B cell (primary cell): Measurements from ENCODE around the gene ZNF620. TPM values are rescaled to one million over a fixed set of nuclear protein-coding genes. Genes with fewer than 3 reads are reported as not detected.

Experiments
- ATAC-seq: fragments of 200-7000 bp; cut with Tn5 transposase; one replicate; pipeline ENCODE4 v1.10.0; 2021; ENCODE audit warnings: low read depth, mild to moderate bottlenecking, moderate number of reproducible peaks, moderate library complexity
- CTCF ChIA-PET: fragments of 350-600 bp; sonication (Branson Sonifier 250); formaldehyde crosslinking; loops from one replicate; lab custom pipeline; 2021; ENCODE audit warnings: antibody characterized with exemption, inconsistent platforms; lab: Charles Lee
- POLR2A ChIA-PET: fragments of 350-600 bp; sonication (Branson Sonifier 250); formaldehyde crosslinking; loops from one replicate; lab custom pipeline; 2021; ENCODE audit warnings: antibody characterized with exemption; lab: Charles Lee
- DNase-seq: peaks from one replicate; pipeline ENCODE4 v3.0.0; 2013
- H2AFZ ChIP-seq: 2 replicates; pipeline ENCODE4 v1.6.1; 2012; ENCODE audit warnings: mild to moderate bottlenecking, low read depth, low read length; ENCODE audit not compliant: insufficient read depth, poor library complexity, severe bottlenecking
- H3K27ac ChIP-seq, 2 donors: 1 replicate in 1 of 2; 2 replicates in 1 of 2; pipeline ENCODE4 v1.5.1; 2012 to 2013; ENCODE audit warnings: low read length in 2 of 2, mild to moderate bottlenecking in 2 of 2, moderate library complexity in 1 of 2
- H3K27me3 ChIP-seq, 4 experiments: fragments of 200-600 bp in 1 of 4; sonication (generic) in 1 of 4; replicated peaks in 1 of 4; 1 replicate in 2 of 4; 2 replicates in 2 of 4; pipeline versions ENCODE4 v1.6.1 to v1.7.0; 2013 to 2016; ENCODE audit warnings: low read length in 3 of 4, mild to moderate bottlenecking in 2 of 4, mixed read lengths in 1 of 4, moderate library complexity in 1 of 4; ENCODE audit not compliant: insufficient read depth in 4 of 4, control insufficient read depth in 3 of 4; ENCODE audit errors: control extremely low read depth in 1 of 4
- H3K36me3 ChIP-seq, 2 experiments: replicated peaks in 1 of 2; 1 replicate in 1 of 2; 2 replicates in 1 of 2; pipeline versions ENCODE4 v1.6.1 to v1.7.1; 2013; ENCODE audit warnings: low read length in 1 of 2; ENCODE audit not compliant: insufficient read depth in 2 of 2, control insufficient read depth in 1 of 2; ENCODE audit errors: control extremely low read depth in 1 of 2, extremely low read depth in 1 of 2
- H3K4me1 ChIP-seq, 2 donors: fragments of 200-600 bp in 1 of 2; sonication (generic) in 1 of 2; 1 replicate in 1 of 2; 2 replicates in 1 of 2; pipeline versions ENCODE4 v1.5.1 to v1.6.1; 2013 to 2017; ENCODE audit warnings: low read length in 2 of 2; ENCODE audit not compliant: control insufficient read depth in 2 of 2, insufficient read depth in 2 of 2
- H3K4me2 ChIP-seq: replicated peaks from 2 replicates; pipeline ENCODE3; 2012; ENCODE audit warnings: mild to moderate bottlenecking, low read depth, low read length; ENCODE audit not compliant: poor library complexity, severe bottlenecking
- H3K4me3 ChIP-seq, 5 experiments: fragments of 200-600 bp in 1 of 5; sonication (generic) in 1 of 5; 1 replicate in 3 of 5; 2 replicates in 2 of 5; pipeline versions ENCODE4 v1.5.1 to v1.7.0; 2011 to 2016; ENCODE audit warnings: low read length in 4 of 5, mild to moderate bottlenecking in 4 of 5, low read depth in 2 of 5, control low read depth in 1 of 5, moderate library complexity in 1 of 5; ENCODE audit not compliant: insufficient read depth in 1 of 5; ENCODE audit errors: control extremely low read depth in 1 of 5, extremely low read depth in 1 of 5
- H3K79me2 ChIP-seq: fragments of 200-600 bp; sonication (generic); one replicate; pipeline ENCODE4 v1.6.0; 2016; ENCODE audit warnings: low read length; ENCODE audit not compliant: control insufficient read depth, insufficient read depth
- H3K9ac ChIP-seq: fragments of 200-600 bp; sonication (generic); 2 replicates; pipeline ENCODE4 v1.6.1; 2017; ENCODE audit warnings: mild to moderate bottlenecking, low read length, moderate library complexity
- H3K9me3 ChIP-seq, 3 donors: one replicate each; pipeline versions ENCODE4 v1.6.1 to v1.7.1; 2013; ENCODE audit warnings: low read length in 2 of 3; ENCODE audit not compliant: control insufficient read depth in 2 of 3, insufficient read depth in 1 of 3; ENCODE audit errors: control extremely low read depth in 1 of 3
- H4K20me1 ChIP-seq: 2 replicates; pipeline ENCODE4 v1.6.0; 2012; ENCODE audit warnings: mild to moderate bottlenecking, low read length; ENCODE audit not compliant: insufficient read depth, control insufficient read depth, poor library complexity, severe bottlenecking
- H3K27ac Mint-ChIP-seq: one replicate; pipeline ENCODE4 v1.8.0; 2021; ENCODE audit warnings: mixed read lengths
- H3K27me3 Mint-ChIP-seq: one replicate; pipeline ENCODE4 v1.8.0; 2021; ENCODE audit warnings: mixed read lengths
- H3K4me1 Mint-ChIP-seq: one replicate; pipeline ENCODE4 v1.8.0; 2021; ENCODE audit warnings: mixed read lengths
- H3K4me3 Mint-ChIP-seq: one replicate; pipeline ENCODE4 v1.8.0; 2021; ENCODE audit warnings: mixed read lengths
- H3K9me3 Mint-ChIP-seq: one replicate; pipeline ENCODE4 v1.8.0; 2022; ENCODE audit warnings: mixed read lengths; ENCODE audit not compliant: insufficient read depth
- EZH2 ChIP-seq: IDR thresholded peaks from 2 replicates; pipeline ENCODE4 v1.6.1; 2012; ENCODE audit warnings: borderline replicate concordance, low read depth, mild to moderate bottlenecking, moderate library complexity, low read length; ENCODE audit not compliant: insufficient read depth, poor library complexity, severe bottlenecking
- WGBS: methylation state at CpG from one replicate; pipeline ENCODE4 v1.1.5; 2013; ENCODE audit warnings: missing lambda C conversion rate; ENCODE audit not compliant: insufficient coverage; 5-methylcytosine and 5-hydroxymethylcytosine counted together
- intact Hi-C: fragments of 100-400 bp; cut with micrococcal nuclease; formaldehyde crosslinking; loops from one replicate; pipeline ENCODE4 v1.10.0; 2022
- polyA plus RNA-seq: library from polyadenylated mRNA; depleted of rRNA; stranded (reverse); fragments of >200 nt; gene quantifications from 2 replicates; pipeline ENCODE4 v1.2.3, GENCODE V29; 2012
- total RNA-seq, 2 donors: library from RNA; stranded (reverse); fragments of 120-200 nt in 1 of 2; gene quantifications; 1 replicate in 1 of 2; 2 replicates in 1 of 2; pipeline versions ENCODE4 v1.2.3 to v1.2.4, GENCODE V29; 2013 to 2022
- TF ChIP-seq, protein P1 (sequence below): fragments of 200-600 bp; IDR thresholded peaks from one replicate; pipeline ENCODE4 v1.8.0; 2022; ENCODE audit warnings: antibody characterized with exemption, mild to moderate bottlenecking

ZNF620 gene
- total and polyA plus RNA-seq, 2 donors (not counting 1 experiment from before 2014, with no cell fraction given): 1.2 to 6.6 TPM

DNA sequence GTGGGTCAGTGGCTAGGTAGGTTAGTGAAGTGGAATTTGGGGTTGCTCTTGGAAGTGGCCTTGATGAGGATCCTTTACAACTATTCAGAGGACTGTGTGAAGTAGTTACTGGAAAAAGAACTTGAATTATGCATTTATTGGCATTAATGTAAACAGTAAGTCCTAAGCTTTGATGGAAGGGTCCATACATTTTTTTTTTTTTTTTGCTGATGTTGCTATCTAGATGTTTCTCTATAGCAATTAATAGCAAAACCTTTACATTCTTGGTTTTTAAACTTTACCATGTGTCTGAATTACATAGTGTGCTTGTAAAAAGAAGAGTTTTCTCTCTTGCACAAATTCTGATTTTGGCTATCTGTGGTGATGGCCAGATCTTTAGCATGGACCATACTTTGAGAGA, 28.4 kb downstream of the ZNF620 start:
- no peak for DNase-seq
- H3K4me1 Mint-ChIP-seq: no peaks in the 10 kb centered on the region
- POLR2A ChIA-PET: no interaction called here
- TF ChIP-seq, protein P1, sequence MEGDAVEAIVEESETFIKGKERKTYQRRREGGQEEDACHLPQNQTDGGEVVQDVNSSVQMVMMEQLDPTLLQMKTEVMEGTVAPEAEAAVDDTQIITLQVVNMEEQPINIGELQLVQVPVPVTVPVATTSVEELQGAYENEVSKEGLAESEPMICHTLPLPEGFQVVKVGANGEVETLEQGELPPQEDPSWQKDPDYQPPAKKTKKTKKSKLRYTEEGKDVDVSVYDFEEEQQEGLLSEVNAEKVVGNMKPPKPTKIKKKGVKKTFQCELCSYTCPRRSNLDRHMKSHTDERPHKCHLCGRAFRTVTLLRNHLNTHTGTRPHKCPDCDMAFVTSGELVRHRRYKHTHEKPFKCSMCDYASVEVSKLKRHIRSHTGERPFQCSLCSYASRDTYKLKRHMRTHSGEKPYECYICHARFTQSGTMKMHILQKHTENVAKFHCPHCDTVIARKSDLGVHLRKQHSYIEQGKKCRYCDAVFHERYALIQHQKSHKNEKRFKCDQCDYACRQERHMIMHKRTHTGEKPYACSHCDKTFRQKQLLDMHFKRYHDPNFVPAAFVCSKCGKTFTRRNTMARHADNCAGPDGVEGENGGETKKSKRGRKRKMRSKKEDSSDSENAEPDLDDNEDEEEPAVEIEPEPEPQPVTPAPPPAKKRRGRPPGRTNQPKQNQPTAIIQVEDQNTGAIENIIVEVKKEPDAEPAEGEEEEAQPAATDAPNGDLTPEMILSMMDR: no peak
- TF ChIP-seq EZH2: no peak
- Histone ChIP-seq H3K36me3 (peaks cover 6 to 56% of the 10 kb centered on the region in 2 experiments), H2AFZ (no peak overlapping the region), H3K4me3 (no peak overlapping the region), H3K9ac (no peak overlapping the region), H3K4me1 (no peaks in the 10 kb centered on the region), H3K4me2 (no peak overlapping the region), H4K20me1 (no peaks in the 10 kb centered on the region), H3K9me3 (peaks cover 0 to 7% (median 0%) of the 10 kb centered on the region in 3 donors), H3K79me2 (no peaks in the 10 kb centered on the region), H3K27ac (no peak overlapping the region), H3K27me3 (no peaks in the 10 kb centered on the region)
- H3K27ac Mint-ChIP-seq: no peak overlapping the region
- intact Hi-C loops: no loop called here
- no peaks in the 10 kb centered on the region for H3K27me3 Mint-ChIP-seq
- H3K9me3 Mint-ChIP-seq: peaks cover 4% of the 10 kb centered on the region
- CTCF ChIA-PET: no interaction called here
- no peak overlapping the region for H3K4me3 Mint-ChIP-seq
- ATAC-seq: no peak

DNA sequence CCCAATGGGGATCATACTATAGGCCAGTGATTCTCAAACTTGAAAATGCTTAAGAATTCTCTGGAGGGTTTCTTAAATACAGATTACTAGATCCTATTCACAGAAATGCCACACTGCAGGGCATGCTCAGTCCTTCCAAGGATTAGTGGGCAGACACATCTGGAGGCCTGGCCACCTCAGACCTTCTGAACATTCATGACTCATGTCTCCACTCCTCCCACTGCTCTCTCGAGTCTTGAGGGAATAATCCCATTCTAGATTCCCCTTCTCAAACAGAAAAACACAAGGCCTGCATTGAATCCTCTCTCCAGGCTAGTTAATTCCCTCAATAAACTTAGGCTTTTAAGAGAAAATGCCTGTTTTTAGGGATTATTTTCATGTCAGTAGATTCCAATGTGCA, 41.0 kb downstream of the ZNF620 start:
- no peaks in the 10 kb centered on the region for H3K4me1 ChIP-seq
- H3K4me2 ChIP-seq: no peak overlapping the region
- WGBS: no CpG with 5 or more reads among the region's 1 CpG

More for the DNA sequence above, 41.0 kb downstream of the ZNF620 start:
- no peak for DNase-seq
- Histone ChIP-seq H3K36me3 (no peaks in the 10 kb centered on the region), H4K20me1 (no peaks in the 10 kb centered on the region), H3K79me2 (no peaks in the 10 kb centered on the region), H3K27ac (no peak overlapping the region), H3K4me3 (no peak overlapping the region), H3K9ac (no peak overlapping the region), H3K9me3 (peaks cover 0 to 5% (median 0%) of the 10 kb centered on the region in 3 donors), H3K27me3 (no peaks in the 10 kb centered on the region), H2AFZ (no peak overlapping the region)
- TF ChIP-seq, protein P1: no peak
- no peak for TF ChIP-seq EZH2
- Mint-ChIP-seq H3K4me3 (no peak overlapping the region), H3K27me3 (no peaks in the 10 kb centered on the region), H3K27ac (no peak overlapping the region), H3K9me3 (no peaks in the 10 kb centered on the region), H3K4me1 (no peaks in the 10 kb centered on the region)
- intact Hi-C loops: no loop called here
- CTCF ChIA-PET: no interaction called here
- POLR2A ChIA-PET: no interaction called here
- ATAC-seq: no peak
